SK-N-DZ (cell line): ENCODE results near the gene RBM10.

Source experiments
- DNase-seq: peaks from one replicate; pipeline ENCODE4 v3.0.0-alpha.2; 2015; ENCODE audit warnings: low spot score
- small RNA-seq, 2 experiments: library from RNA; depleted of rRNA; stranded (forward); fragments of <200 nt; gene quantifications; one replicate each; pipeline ENCODE3, GENCODE V24; 2014

The RBM10 gene

GRCh38 chrX:47235691-47236103 lies 90.7 kb downstream of the RBM10 start:
- no peak for DNase-seq

Small RNA genes within 50 kb of the gene (small RNA-seq; reads per million reads assigned to genes)
- 2.0 to 56.2 reads per million in 2 experiments for gene RNU12-2P
